GM12874 (cell line): Measurements from ENCODE around the gene MYOM3.

Experiments
- CTCF ChIP-seq: IDR thresholded peaks from 2 replicates; pipeline ENCODE4 v1.5.1; 2011; ENCODE audit warnings: low read depth, mild to moderate bottlenecking, control low read depth, low read length, moderate library complexity; ENCODE audit not compliant: insufficient read depth

The MYOM3 gene

GRCh38 chr1:24142546-24143534, 30.9 kb upstream of the MYOM3 start, which contains the start of gene IL22RA1:
TSS of gene IL22RA1 (minus strand) at chr1:24143140. CDS start at chr1:24143082, 58 bp downstream.
- no peak for TF ChIP-seq CTCF

- TF ChIP-seq CTCF = no peak
These were observed 29.5 kb upstream of the MYOM3 start for GRCh38 chr1:24141311-24141997.

- no peak for TF ChIP-seq CTCF
These were observed 28.8 kb upstream of the MYOM3 start for GRCh38 chr1:24140741-24141181.

GRCh38 chr1:24139841-24140425, 28.0 kb upstream of the MYOM3 start:
- TF ChIP-seq CTCF = no peak

- TF ChIP-seq CTCF = no peak
These were observed 27.2 kb upstream of the MYOM3 start for GRCh38 chr1:24139222-24139489.

GRCh38 chr1:24138476-24139221, 26.7 kb upstream of the MYOM3 start:
- no peak for TF ChIP-seq CTCF

GRCh38 chr1:24136956-24137539, 25.1 kb upstream of the MYOM3 start:
- no peak for TF ChIP-seq CTCF
